Neural cell (in vitro differentiated cells): ENCODE data around the gene EMC9. TPM values are rescaled to one million over a fixed set of nuclear protein-coding genes. Genes with fewer than 3 reads are reported as not detected.
A peak's percentile ranks its signal among the peaks of the same experiment; 100 is the strongest.

Source experiments
- H2AFZ ChIP-seq: fragments of 200-600, 300-800 bp; sonication (generic), shearing (Covaris generic); 2 replicates; pipeline ENCODE4 v1.6.0; 2014; ENCODE audit warnings: low read depth, mild to moderate bottlenecking, antibody characterized with exemption, low read length, moderate library complexity
- H3F3A ChIP-seq: fragments of 200-600 bp; shearing (Covaris generic); 2 replicates; pipeline ENCODE4 v1.6.1; 2016; ENCODE audit warnings: mild to moderate bottlenecking, moderate library complexity, mixed read lengths, antibody characterized with exemption, low read length; ENCODE audit not compliant: insufficient read depth, poor library complexity, severe bottlenecking
- H3K27ac ChIP-seq: fragments of 200-600, 300-800 bp; sonication (generic), shearing (Covaris generic); 2 replicates; pipeline ENCODE4 v1.5.1; 2014; ENCODE audit warnings: mild to moderate bottlenecking, low read length, moderate library complexity
- H3K27me3 ChIP-seq: fragments of 300-800, 200-600 bp; sonication (generic), shearing (Covaris generic); 2 replicates; pipeline ENCODE4 v1.6.0; 2014; ENCODE audit warnings: mild to moderate bottlenecking, low read depth, low read length, moderate library complexity; ENCODE audit not compliant: insufficient read depth
- H3K36me3 ChIP-seq: fragments of 300-800, 200-600 bp; sonication (generic), shearing (Covaris generic); 2 replicates; pipeline ENCODE4 v1.5.1; 2014; ENCODE audit warnings: mild to moderate bottlenecking, antibody characterized with exemption, low read length, moderate library complexity; ENCODE audit not compliant: insufficient read depth
- H3K4me2 ChIP-seq: fragments of 300-800, 200-600 bp; sonication (generic), shearing (Covaris generic); 2 replicates; pipeline ENCODE4 v1.6.0; 2014; ENCODE audit warnings: mild to moderate bottlenecking, low read length
- H3K4me3 ChIP-seq: fragments of 300-800, 200-600 bp; sonication (generic), shearing (Covaris generic); 2 replicates; pipeline ENCODE4 v1.5.1; 2014; ENCODE audit warnings: mild to moderate bottlenecking, low read length, moderate library complexity
- H3K79me2 ChIP-seq: fragments of 200-600 bp; shearing (Covaris generic); replicated peaks from 2 replicates; pipeline ENCODE4 v1.6.0; 2014; ENCODE audit warnings: mild to moderate bottlenecking, low read length, moderate library complexity; ENCODE audit not compliant: insufficient read depth
- H3K9ac ChIP-seq: fragments of 300-800, 200-600 bp; sonication (generic), shearing (Covaris generic); 2 replicates; pipeline ENCODE4 v1.6.1; 2016; ENCODE audit warnings: mild to moderate bottlenecking, low read length, mixed read lengths
- H3K9me2 ChIP-seq: fragments of 200-600 bp; shearing (Covaris generic); 2 replicates; pipeline ENCODE4 v1.6.1; 2016; ENCODE audit warnings: mild to moderate bottlenecking, low read length, mixed read lengths; ENCODE audit not compliant: insufficient read depth
- H3K9me3 ChIP-seq: fragments of 200-600, 300-800 bp; sonication (generic), shearing (Covaris generic); 2 replicates; pipeline ENCODE4 v1.6.1; 2016; ENCODE audit warnings: mild to moderate bottlenecking, mixed run types, low read length, moderate library complexity, mixed read lengths
- H4K20me1 ChIP-seq: fragments of 200-600 bp; shearing (Covaris generic); 2 replicates; pipeline ENCODE4 v1.6.1; 2016; ENCODE audit warnings: mild to moderate bottlenecking, mixed run types; ENCODE audit not compliant: insufficient read depth
- EP300 ChIP-seq: fragments of 450-650 bp; conservative IDR thresholded peaks from 2 replicates; pipeline ENCODE4 v1.6.1; 2014; ENCODE audit warnings: antibody characterized with exemption, mild to moderate bottlenecking, moderate library complexity; ENCODE audit not compliant: poor library complexity, severe bottlenecking
- EZH2 ChIP-seq: fragments of 200-600, 300-800 bp; shearing (Covaris generic), sonication (generic); IDR thresholded peaks from 2 replicates; pipeline ENCODE4 v1.6.1; 2014; ENCODE audit warnings: antibody characterized with exemption, low read length, borderline replicate concordance, mild to moderate bottlenecking; ENCODE audit not compliant: insufficient read depth, poor library complexity, severe bottlenecking
- MXI1 ChIP-seq: fragments of 450-650 bp; conservative IDR thresholded peaks from 2 replicates; pipeline ENCODE4 v1.6.1; 2014; ENCODE audit warnings: antibody characterized with exemption, mild to moderate bottlenecking; ENCODE audit not compliant: poor library complexity, severe bottlenecking
- POLR2AphosphoS5 ChIP-seq: IDR thresholded peaks from 2 replicates; pipeline ENCODE4 v1.6.1; 2012
- RAD21 ChIP-seq: fragments of 450-650 bp; conservative IDR thresholded peaks from 2 replicates; pipeline ENCODE4 v1.6.1; 2014; ENCODE audit warnings: antibody characterized with exemption, mild to moderate bottlenecking, moderate library complexity
- SMC3 ChIP-seq: fragments of 450-650 bp; conservative IDR thresholded peaks from 2 replicates; pipeline ENCODE4 v1.6.1; 2014; ENCODE audit warnings: antibody characterized with exemption, mild to moderate bottlenecking, moderate library complexity; ENCODE audit not compliant: poor library complexity
- TAF1 ChIP-seq: IDR thresholded peaks from 2 replicates; pipeline ENCODE4 v1.6.1; 2012; ENCODE audit warnings: low read depth
- polyA plus RNA-seq: library from polyadenylated mRNA; depleted of rRNA; stranded (reverse); fragments of >200 nt; gene quantifications from 2 replicates; pipeline ENCODE4 v1.2.3, GENCODE V29; 2014
- TF ChIP-seq, protein P1 (sequence below): fragments of 450-650 bp; IDR thresholded peaks from 2 replicates; pipeline ENCODE4 v1.5.1; 2014; ENCODE audit warnings: antibody characterized with exemption, mild to moderate bottlenecking, moderate library complexity; ENCODE audit not compliant: poor library complexity, severe bottlenecking
- TF ChIP-seq, protein P2 (sequence below): IDR thresholded peaks from 2 replicates; pipeline ENCODE4 v1.6.1; 2012; ENCODE audit warnings: borderline replicate concordance

The EMC9 gene
- polyA plus RNA-seq, 1 donor from 2014 or later: 45.1 TPM

DNA sequence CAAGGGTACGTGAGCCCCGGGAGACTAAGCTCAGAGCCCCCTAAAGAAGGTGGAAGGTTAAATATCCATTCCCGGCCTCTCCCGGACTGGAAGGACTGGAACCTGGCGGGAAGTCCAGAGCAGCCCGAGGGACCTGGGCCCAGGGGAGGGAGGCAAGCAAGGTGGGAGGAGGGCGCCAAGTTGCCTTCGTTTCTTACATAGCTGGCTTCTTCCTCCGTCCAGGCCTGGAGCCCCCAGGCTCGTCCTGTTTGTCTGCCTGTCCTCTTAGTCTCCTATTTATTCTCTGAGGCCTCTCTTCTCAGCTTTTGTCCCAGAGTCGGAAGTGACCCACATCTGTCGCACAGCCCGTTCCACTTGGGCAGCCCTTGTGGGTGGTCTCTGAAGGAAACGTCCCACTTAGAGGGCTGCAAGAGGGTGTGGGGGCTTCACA lies 46.5 kb downstream of the EMC9 start:
- no peak overlapping the region for H2AFZ ChIP-seq
- peak overlapping the region; percentile 60 for H3K9ac ChIP-seq
- peak overlapping the region; percentile 73 for H3K4me3 ChIP-seq
- TF ChIP-seq, protein P1, sequence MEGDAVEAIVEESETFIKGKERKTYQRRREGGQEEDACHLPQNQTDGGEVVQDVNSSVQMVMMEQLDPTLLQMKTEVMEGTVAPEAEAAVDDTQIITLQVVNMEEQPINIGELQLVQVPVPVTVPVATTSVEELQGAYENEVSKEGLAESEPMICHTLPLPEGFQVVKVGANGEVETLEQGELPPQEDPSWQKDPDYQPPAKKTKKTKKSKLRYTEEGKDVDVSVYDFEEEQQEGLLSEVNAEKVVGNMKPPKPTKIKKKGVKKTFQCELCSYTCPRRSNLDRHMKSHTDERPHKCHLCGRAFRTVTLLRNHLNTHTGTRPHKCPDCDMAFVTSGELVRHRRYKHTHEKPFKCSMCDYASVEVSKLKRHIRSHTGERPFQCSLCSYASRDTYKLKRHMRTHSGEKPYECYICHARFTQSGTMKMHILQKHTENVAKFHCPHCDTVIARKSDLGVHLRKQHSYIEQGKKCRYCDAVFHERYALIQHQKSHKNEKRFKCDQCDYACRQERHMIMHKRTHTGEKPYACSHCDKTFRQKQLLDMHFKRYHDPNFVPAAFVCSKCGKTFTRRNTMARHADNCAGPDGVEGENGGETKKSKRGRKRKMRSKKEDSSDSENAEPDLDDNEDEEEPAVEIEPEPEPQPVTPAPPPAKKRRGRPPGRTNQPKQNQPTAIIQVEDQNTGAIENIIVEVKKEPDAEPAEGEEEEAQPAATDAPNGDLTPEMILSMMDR: no peak
- TF ChIP-seq RAD21 (no peak), MXI1 (no peak), SMC3 (no peak), POLR2AphosphoS5 (no peak), EZH2 (no peak), EP300 (no peak), TAF1 (no peak)
- TF ChIP-seq, protein P2, sequence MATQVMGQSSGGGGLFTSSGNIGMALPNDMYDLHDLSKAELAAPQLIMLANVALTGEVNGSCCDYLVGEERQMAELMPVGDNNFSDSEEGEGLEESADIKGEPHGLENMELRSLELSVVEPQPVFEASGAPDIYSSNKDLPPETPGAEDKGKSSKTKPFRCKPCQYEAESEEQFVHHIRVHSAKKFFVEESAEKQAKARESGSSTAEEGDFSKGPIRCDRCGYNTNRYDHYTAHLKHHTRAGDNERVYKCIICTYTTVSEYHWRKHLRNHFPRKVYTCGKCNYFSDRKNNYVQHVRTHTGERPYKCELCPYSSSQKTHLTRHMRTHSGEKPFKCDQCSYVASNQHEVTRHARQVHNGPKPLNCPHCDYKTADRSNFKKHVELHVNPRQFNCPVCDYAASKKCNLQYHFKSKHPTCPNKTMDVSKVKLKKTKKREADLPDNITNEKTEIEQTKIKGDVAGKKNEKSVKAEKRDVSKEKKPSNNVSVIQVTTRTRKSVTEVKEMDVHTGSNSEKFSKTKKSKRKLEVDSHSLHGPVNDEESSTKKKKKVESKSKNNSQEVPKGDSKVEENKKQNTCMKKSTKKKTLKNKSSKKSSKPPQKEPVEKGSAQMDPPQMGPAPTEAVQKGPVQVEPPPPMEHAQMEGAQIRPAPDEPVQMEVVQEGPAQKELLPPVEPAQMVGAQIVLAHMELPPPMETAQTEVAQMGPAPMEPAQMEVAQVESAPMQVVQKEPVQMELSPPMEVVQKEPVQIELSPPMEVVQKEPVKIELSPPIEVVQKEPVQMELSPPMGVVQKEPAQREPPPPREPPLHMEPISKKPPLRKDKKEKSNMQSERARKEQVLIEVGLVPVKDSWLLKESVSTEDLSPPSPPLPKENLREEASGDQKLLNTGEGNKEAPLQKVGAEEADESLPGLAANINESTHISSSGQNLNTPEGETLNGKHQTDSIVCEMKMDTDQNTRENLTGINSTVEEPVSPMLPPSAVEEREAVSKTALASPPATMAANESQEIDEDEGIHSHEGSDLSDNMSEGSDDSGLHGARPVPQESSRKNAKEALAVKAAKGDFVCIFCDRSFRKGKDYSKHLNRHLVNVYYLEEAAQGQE: no peak
- no peaks in the 10 kb centered on the region for H4K20me1 ChIP-seq
- no peaks in the 10 kb centered on the region for H3K9me2 ChIP-seq
- H3K9me3 ChIP-seq: no peaks in the 10 kb centered on the region
- peaks cover 16% of the 10 kb centered on the region for H3K27me3 ChIP-seq
- no peaks in the 10 kb centered on the region for H3K79me2 ChIP-seq
- H3F3A ChIP-seq: no peaks in the 10 kb centered on the region
- no peaks in the 10 kb centered on the region for H3K36me3 ChIP-seq
- no peak overlapping the region for H3K4me2 ChIP-seq
- H3K27ac ChIP-seq: no peak overlapping the region

DNA sequence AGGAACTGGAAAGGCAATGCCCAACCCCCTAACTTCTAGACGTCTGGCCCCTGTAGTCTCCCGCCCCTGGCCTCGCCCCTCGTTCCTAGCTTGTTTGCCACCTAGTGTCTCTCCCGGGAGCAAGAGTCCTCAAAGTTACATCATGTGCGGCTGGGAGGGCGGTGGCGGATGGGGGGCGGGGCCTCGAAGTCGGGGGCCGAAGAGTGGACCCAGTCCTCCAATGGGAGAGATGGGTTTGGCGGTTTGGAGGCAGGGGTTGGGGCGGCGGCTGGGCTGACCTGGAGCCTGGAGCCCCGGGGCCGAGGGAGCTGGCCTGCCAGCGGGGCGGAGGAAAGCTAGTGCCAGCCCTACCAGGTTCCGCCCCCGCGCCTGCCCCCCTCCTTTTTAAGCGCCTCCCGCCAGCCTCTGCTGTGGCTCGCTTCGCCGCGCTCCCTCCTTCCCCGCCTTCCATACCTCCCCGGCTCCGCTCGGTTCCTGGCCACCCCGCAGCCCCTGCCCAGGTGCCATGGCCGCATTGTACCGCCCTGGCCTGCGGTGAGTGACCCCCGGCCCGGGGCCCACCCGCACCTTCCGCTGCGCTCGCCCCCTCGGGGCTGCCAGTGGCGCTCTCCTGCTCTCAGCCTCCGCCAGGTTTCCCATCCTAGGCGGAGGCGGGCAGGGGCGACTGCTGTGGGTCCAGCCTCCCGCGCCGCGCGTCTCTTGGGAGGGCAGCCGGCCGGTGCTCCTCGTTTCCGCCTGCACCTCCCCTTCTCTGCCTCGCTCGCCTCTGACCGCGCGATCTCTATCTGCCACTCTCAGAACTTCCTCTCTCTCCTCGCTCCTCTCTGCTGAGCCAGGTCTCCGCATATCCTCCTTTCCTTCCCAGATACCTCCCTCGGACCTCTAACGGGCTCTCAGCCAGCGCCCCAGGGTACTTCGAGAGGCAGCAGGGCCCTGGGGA lies 47.2 kb downstream of the EMC9 start, which contains the start of gene PCK2:
PCK2 (plus strand) TSS at position 411 of the 940 bp plus-strand sequence; CDS start at position 506, 95 bp downstream.
- peak within 1 kb of the TSS; percentile 60 for H3K9ac ChIP-seq
- no peaks in the 10 kb centered on the region for H3K9me2 ChIP-seq
- no peak within 1 kb of the TSS for H3K4me2 ChIP-seq
- no peaks in the 10 kb centered on the region for H3F3A ChIP-seq
- peak within 1 kb of the TSS; percentile 20 for H3K27ac ChIP-seq
- no peaks in the 10 kb centered on the region for H4K20me1 ChIP-seq
- H3K4me3 ChIP-seq: peak within 1 kb of the TSS; percentile 73
- H3K27me3 ChIP-seq: peaks cover 16% of the 10 kb centered on the region
- no peaks in the 10 kb centered on the region for H3K36me3 ChIP-seq
- TF ChIP-seq RAD21: peak; percentile 18
- no peak for TF ChIP-seq EZH2
- no peak for TF ChIP-seq EP300
- peak; percentile 43 for TF ChIP-seq SMC3
- TF ChIP-seq, protein P1: peak; percentile 44
- TF ChIP-seq, protein P2: peak; percentile 36
- TF ChIP-seq TAF1: no peak
- peak; percentile 24 for TF ChIP-seq MXI1
- H3K79me2 ChIP-seq: no peaks in the 10 kb centered on the region
- peak within 1 kb of the TSS; percentile 40 for H2AFZ ChIP-seq
- no peaks in the 10 kb centered on the region for H3K9me3 ChIP-seq
